Endothelial cell of umbilical vein (primary cell): Measurements from ENCODE around the gene AGAP5. TPM values are rescaled to one million over a fixed set of nuclear protein-coding genes. Genes with fewer than 3 reads are reported as not detected.

Experiments
- BruUV-seq: library from RNA; stranded (reverse); fragments of 400-500 nt; replicated peaks from 2 replicates; lab custom pipeline; 2021; lab: Mats Ljungman, UMichigan
- CTCF ChIA-PET: fragments of 300-600, 350-600 bp; sonication (Branson Sonifier 250); formaldehyde crosslinking; loops from one replicate; lab custom pipeline; 2021; ENCODE audit warnings: antibody characterized with exemption, inconsistent platforms; lab: Charles Lee
- POLR2A ChIA-PET: fragments of 300-600, 350-600 bp; sonication (Branson Sonifier 250); formaldehyde crosslinking; loops from one replicate; lab custom pipeline; 2021; ENCODE audit warnings: antibody characterized with exemption, inconsistent platforms; lab: Charles Lee
- DNase-seq: peaks from one replicate; pipeline ENCODE4 v3.0.0-alpha.2; 2011; ENCODE audit warnings: low read depth, low spot score
- FAIRE-seq: peaks from 2 replicates; lab custom pipeline; 2011; peaks lifted over from hg19 to GRCh38; lab: Jason Lieb, UNC
- H2AFZ ChIP-seq: 2 replicates; pipeline ENCODE4 v1.6.0; 2012; ENCODE audit warnings: low read depth, low read length, control low read depth, inconsistent platforms
- H3K27ac ChIP-seq: 2 replicates; pipeline ENCODE4 v1.5.1; 2011; ENCODE audit warnings: low read depth, mild to moderate bottlenecking, control low read depth, low read length, moderate library complexity; ENCODE audit not compliant: insufficient read depth
- H3K27me3 ChIP-seq, 2 experiments: 2 replicates each; pipeline versions ENCODE4 v1.6.0 to v1.6.1; 2011; ENCODE audit warnings: low read length in 2 of 2, mixed read lengths in 1 of 2; ENCODE audit not compliant: control insufficient read depth in 2 of 2, insufficient read depth in 2 of 2
- H3K36me3 ChIP-seq, 2 experiments: 2 replicates in 1 of 2; 3 replicates in 1 of 2; pipeline ENCODE4 v1.5.1; 2011; ENCODE audit warnings: low read length in 2 of 2, mild to moderate bottlenecking in 1 of 2, moderate library complexity in 1 of 2; ENCODE audit not compliant: control insufficient read depth in 2 of 2, insufficient read depth in 2 of 2; ENCODE audit errors: extremely low read depth in 1 of 2
- H3K4me1 ChIP-seq: 3 replicates; pipeline ENCODE4 v1.5.1; 2011; ENCODE audit warnings: mild to moderate bottlenecking, low read length; ENCODE audit not compliant: control insufficient read depth, insufficient read depth; ENCODE audit errors: extremely low read depth
- H3K4me2 ChIP-seq: 2 replicates; pipeline ENCODE4 v1.6.1; 2011; ENCODE audit warnings: low read length, control low read depth, mixed read lengths; ENCODE audit not compliant: insufficient read depth
- H3K4me3 ChIP-seq, 3 experiments: fragments of 200-600 bp in 1 of 3; sonication (generic), shearing (Covaris generic) in 1 of 3; replicated peaks in 1 of 3; 2 replicates each; pipeline ENCODE4 v1.5.1; 2011 to 2016; ENCODE audit warnings: control low read depth in 3 of 3, low read length in 3 of 3, mild to moderate bottlenecking in 2 of 3, inconsistent platforms in 1 of 3, low read depth in 1 of 3, moderate library complexity in 1 of 3; ENCODE audit not compliant: insufficient read depth in 1 of 3
- H3K79me2 ChIP-seq: 2 replicates; pipeline ENCODE4 v1.6.0; 2012; ENCODE audit warnings: low read length, inconsistent platforms; ENCODE audit not compliant: control insufficient read depth, insufficient read depth
- H3K9ac ChIP-seq: replicated peaks from 2 replicates; pipeline ENCODE3; 2011; ENCODE audit warnings: low read length, control low read depth; ENCODE audit not compliant: insufficient read depth; ENCODE audit errors: extremely low read depth
- H3K9me1 ChIP-seq: replicated peaks from 3 replicates; pipeline ENCODE4 v1.6.0; 2011; ENCODE audit warnings: mild to moderate bottlenecking, low read length; ENCODE audit not compliant: control insufficient read depth, insufficient read depth; ENCODE audit errors: extremely low read depth
- H3K9me3 ChIP-seq: replicated peaks from 2 replicates; pipeline ENCODE4 v1.5.1; 2012; ENCODE audit warnings: low read length, inconsistent platforms; ENCODE audit not compliant: control insufficient read depth, insufficient read depth
- H4K20me1 ChIP-seq: replicated peaks from 2 replicates; pipeline ENCODE3; 2011; ENCODE audit warnings: mild to moderate bottlenecking, low read length; ENCODE audit not compliant: control insufficient read depth, insufficient read depth; ENCODE audit errors: extremely low read depth
- CTCF ChIP-seq, 2 donors: IDR thresholded peaks; 1 replicate in 1 of 2; 2 replicates in 1 of 2; pipeline ENCODE4 v1.5.1; 2011; ENCODE audit warnings: low read length in 2 of 2, mild to moderate bottlenecking in 2 of 2, moderate library complexity in 2 of 2, control low read depth in 1 of 2, inconsistent platforms in 1 of 2, low read depth in 1 of 2; ENCODE audit not compliant: insufficient read depth in 1 of 2; ENCODE audit errors: extremely low read depth in 1 of 2
- EZH2 ChIP-seq: IDR thresholded peaks from 2 replicates; pipeline ENCODE4 v1.6.1; 2012; ENCODE audit warnings: borderline replicate concordance, low read depth, mild to moderate bottlenecking, moderate library complexity, low read length, inconsistent platforms; ENCODE audit not compliant: severe bottlenecking
- FOS ChIP-seq: IDR thresholded peaks from 2 replicates; pipeline ENCODE4 v1.6.1; 2011; ENCODE audit warnings: mild to moderate bottlenecking, low read length, moderate library complexity, borderline replicate concordance; ENCODE audit not compliant: insufficient read depth
- GATA2 ChIP-seq: IDR thresholded peaks from 2 replicates; pipeline ENCODE4 v1.7.0; 2011; ENCODE audit warnings: low read depth, mild to moderate bottlenecking, moderate library complexity, mixed read lengths, low read length; ENCODE audit not compliant: insufficient read length, insufficient read depth
- JUN ChIP-seq: IDR thresholded peaks from 2 replicates; pipeline ENCODE4 v1.6.1; 2011; ENCODE audit warnings: borderline replicate concordance, low read depth; ENCODE audit not compliant: insufficient read length, insufficient read depth
- MAX ChIP-seq: IDR thresholded peaks from 2 replicates; pipeline ENCODE4 v1.6.1; 2011; ENCODE audit not compliant: insufficient read depth, insufficient read length
- MYC ChIP-seq: IDR thresholded peaks from one replicate; pipeline ENCODE4 v1.6.1; 2011; ENCODE audit warnings: mild to moderate bottlenecking, low read depth, low read length
- POLR2A ChIP-seq: IDR thresholded peaks from 2 replicates; pipeline ENCODE4 v1.6.1; 2012; ENCODE audit warnings: low read depth, mild to moderate bottlenecking, control low read depth, low read length
- POLR2AphosphoS5 ChIP-seq: IDR thresholded peaks from 2 replicates; pipeline ENCODE4 v1.6.1; 2012; ENCODE audit warnings: low read depth, mild to moderate bottlenecking, control low read depth, low read length, moderate library complexity; ENCODE audit not compliant: insufficient read depth
- dilution Hi-C: fragments of 300-500 bp; cut with MboI; formaldehyde crosslinking; loops from one replicate; pipeline ENCODE4 v1.15.0; 2019; ENCODE audit warnings: low sequenced_read_pairs; ENCODE audit not compliant: extremely low pct_ligation_motif_present
- intact Hi-C: fragments of 100-400 bp; cut with micrococcal nuclease; formaldehyde crosslinking; loops from one replicate; pipeline ENCODE4 v1.10.0; 2022
- polyA plus RNA-seq, 4 experiments: library from polyadenylated mRNA; depleted of rRNA in 3 of 4; stranded (reverse) in 3 of 4; unstranded in 1 of 4; fragments of >200 nt; gene quantifications; 2 replicates each; pipeline versions ENCODE4 v1.2.1 to v1.2.3, GENCODE V29; 2011 to 2012; ENCODE audit warnings: missing spikeins in 1 of 4
- total RNA-seq: library from RNA; stranded (reverse); gene quantifications from 2 replicates; pipeline ENCODE4 v1.2.3, GENCODE V29; 2021

The AGAP5 gene
- total and polyA plus RNA-seq, 2 donors (not counting 3 experiments of a cell fraction or from before 2014, with no cell fraction given) = 4.4 to 7.7 TPM

DNA sequence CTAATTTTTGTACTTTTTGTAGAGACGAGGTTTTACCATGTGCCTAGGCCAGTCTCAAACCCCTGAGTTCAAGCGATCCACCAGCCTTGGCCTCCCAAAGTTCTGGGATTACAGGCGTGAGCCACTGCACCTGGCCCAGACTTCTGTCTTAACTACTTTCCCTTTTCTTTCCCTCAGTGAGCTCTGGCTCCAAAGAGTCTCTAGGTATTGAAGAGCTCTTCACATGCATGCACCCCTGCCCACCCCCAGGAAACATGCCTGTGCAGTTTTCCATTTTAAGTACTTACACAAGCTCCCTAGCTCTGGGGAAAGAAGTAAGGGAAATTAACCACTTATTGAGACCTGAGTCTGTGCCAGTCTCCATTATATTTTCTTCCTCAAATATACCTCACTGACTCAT lies 58.6 kb downstream of the AGAP5 start:
- dilution Hi-C loops = no loop called here
- POLR2A ChIA-PET = no interaction called here
- CTCF ChIA-PET = interaction anchor here (1.4 kb wide), 1 partner anchor 20 kb away, joined by 3 read pairs; no protein-coding TSS in a partner anchor

More for the DNA sequence above, 58.6 kb downstream of the AGAP5 start:
- H3K9ac ChIP-seq = no peak overlapping the region
- no peak overlapping the region for H3K4me3 ChIP-seq
- H2AFZ ChIP-seq = no peak overlapping the region
- no peaks in the 10 kb centered on the region for H3K36me3 ChIP-seq
- DNase-seq (no peak), FAIRE-seq (no peak)
- no peaks in the 10 kb centered on the region for H3K9me1 ChIP-seq
- TF ChIP-seq JUN (no peak), POLR2A (no peak), GATA2 (no peak), EZH2 (no peak), CTCF (IDR thresholded peaks at IDR 0.05; ENCODE audit: extremely low read depth in 1 of 2, insufficient read depth in 1 of 2, low read depth in 1 of 2, low read length in 2 of 2) (no peak), POLR2AphosphoS5 (no peak), MYC (no peak), FOS (no peak), MAX (no peak)
- H3K9me3 ChIP-seq = no peaks in the 10 kb centered on the region
- no TSS peak for BruUV-seq
- no peaks in the 10 kb centered on the region for H3K4me1 ChIP-seq
- H3K27ac ChIP-seq = no peak overlapping the region
- H3K4me2 ChIP-seq = no peak overlapping the region
- no peaks in the 10 kb centered on the region for H4K20me1 ChIP-seq
- H3K79me2 ChIP-seq = no peaks in the 10 kb centered on the region
- H3K27me3 ChIP-seq = peaks cover 13% of the 10 kb centered on the region in 2 experiments
- intact Hi-C loops = no loop called here
